Bronchial epithelial cell (primary cell): ENCODE data around the gene GNAS. TPM values are rescaled to one million over a fixed set of nuclear protein-coding genes. Genes with fewer than 3 reads are reported as not detected.

Experiments
- DNase-seq: peaks from one replicate; pipeline ENCODE4 v3.0.0-alpha.2; 2010; ENCODE audit warnings: low read depth
- FAIRE-seq: peaks from 2 replicates; lab custom pipeline; 2011; peaks lifted over from hg19 to GRCh38; lab: Jason Lieb, UNC
- H3K27me3 ChIP-seq: 2 replicates; pipeline ENCODE4 v1.5.1; 2011; ENCODE audit warnings: low read length; ENCODE audit not compliant: control insufficient read depth, insufficient read depth
- H3K36me3 ChIP-seq: 2 replicates; pipeline ENCODE4 v1.5.1; 2011; ENCODE audit warnings: low read length; ENCODE audit not compliant: control insufficient read depth, insufficient read depth
- H3K4me3 ChIP-seq: 2 replicates; pipeline ENCODE4 v1.5.1; 2011; ENCODE audit warnings: mild to moderate bottlenecking, low read depth, low read length, control low read depth
- CTCF ChIP-seq: IDR thresholded peaks from 2 replicates; pipeline ENCODE4 v1.5.1; 2011; ENCODE audit warnings: mild to moderate bottlenecking, moderate library complexity, low read length, control low read depth, inconsistent platforms; ENCODE audit not compliant: insufficient read depth, severe bottlenecking
- total RNA-seq: library from RNA; depleted of rRNA; stranded (reverse); fragments of >200 nt; gene quantifications from 2 replicates; pipeline ENCODE4 v1.2.1, GENCODE V29; 2014

The GNAS gene
- total RNA-seq, 1 donor from 2014 or later = 279 TPM

GRCh38 chr20:58893355-58894120, 41.0 kb downstream of the GNAS start:
- Histone ChIP-seq H3K4me3 (peak overlapping the region; percentile 86), H3K27me3 (no peaks in the 10 kb centered on the region), H3K36me3 (peaks cover 2% of the 10 kb centered on the region)
- no peak for TF ChIP-seq CTCF
- FAIRE-seq (no peak), DNase-seq (peak; percentile 61)

GRCh38 chr20:58894652-58895447, 42.3 kb downstream of the GNAS start:
- Histone ChIP-seq H3K36me3 (peaks cover 2% of the 10 kb centered on the region), H3K4me3 (no peak overlapping the region), H3K27me3 (no peaks in the 10 kb centered on the region)
- no peak for DNase-seq
- no peak for TF ChIP-seq CTCF
- FAIRE-seq = no peak

GRCh38 chr20:58895448-58896180, 43.1 kb downstream of the GNAS start:
- peaks cover 2% of the 10 kb centered on the region for H3K36me3 ChIP-seq
- FAIRE-seq (no peak), DNase-seq (no peak)
- TF ChIP-seq CTCF = no peak
- H3K27me3 ChIP-seq = no peaks in the 10 kb centered on the region
- no peak overlapping the region for H3K4me3 ChIP-seq

- H3K36me3 ChIP-seq = peaks cover 2% of the 10 kb centered on the region
- TF ChIP-seq CTCF = no peak
These were observed 44.3 kb downstream of the GNAS start for GRCh38 chr20:58896820-58897219.

GRCh38 chr20:58897488-58897887, 45.0 kb downstream of the GNAS start:
- no peak for FAIRE-seq

More at GRCh38 chr20:58896820-58897219, 44.3 kb downstream of the GNAS start:
- H3K27me3 ChIP-seq = no peaks in the 10 kb centered on the region
- FAIRE-seq (no peak), DNase-seq (no peak)
- no peak overlapping the region for H3K4me3 ChIP-seq

More at GRCh38 chr20:58897488-58897887, 45.0 kb downstream of the GNAS start:
- Histone ChIP-seq H3K36me3 (peaks cover 2% of the 10 kb centered on the region), H3K4me3 (no peak overlapping the region), H3K27me3 (no peaks in the 10 kb centered on the region)
- TF ChIP-seq CTCF = no peak
- no peak for DNase-seq
